C1 segment of cervical spinal cord (tissue), 14 donors: ENCODE results near the gene MATN3.
A peak's percentile ranks its signal among the peaks of the same experiment; 100 is the strongest.

ENCODE experiments used
- DNase-seq, 14 donors: peaks; one replicate each; lab custom pipeline; 2025; lab: John Stamatoyannopoulos, UW

The MATN3 gene

GRCh38 chr2:20001361-20001863, 11.1 kb downstream of the MATN3 start:
- DNase-seq: no peak

- no peak for DNase-seq
These were observed 18.7 kb downstream of the MATN3 start for GRCh38 chr2:19993731-19994130.

GRCh38 chr2:19991895-19992294, 20.6 kb downstream of the MATN3 start:
- no peak for DNase-seq

- DNase-seq: no peak
These were observed 22.1 kb downstream of the MATN3 start for GRCh38 chr2:19990416-19990728.

GRCh38 chr2:19989667-19990415, 22.6 kb downstream of the MATN3 start, which contains the start of gene WDR35:
WDR35 (minus strand) TSS chr2:19990105; CDS start chr2:19990015, 90 bp downstream.
- DNase-seq: peak in 13 of 14 donors; percentile 63 to 93 (median 81)

GRCh38 chr2:19989342-19989666, 23.2 kb downstream of the MATN3 start:
- peak in 1 of 14 donors; percentile 29 for DNase-seq

GRCh38 chr2:19988600-19988999, 23.9 kb downstream of the MATN3 start:
- DNase-seq: no peak

GRCh38 chr2:19987936-19988335, 24.5 kb downstream of the MATN3 start:
- DNase-seq: no peak

GRCh38 chr2:19982268-19982667, 30.2 kb downstream of the MATN3 start:
- DNase-seq: no peak

GRCh38 chr2:19979932-19980331, 32.5 kb downstream of the MATN3 start:
- DNase-seq: no peak

GRCh38 chr2:19973466-19973865, 39.0 kb downstream of the MATN3 start:
- DNase-seq: no peak

GRCh38 chr2:19971691-19972090, 40.8 kb downstream of the MATN3 start:
- no peak for DNase-seq

- no peak for DNase-seq
These were observed 49.1 kb downstream of the MATN3 start for GRCh38 chr2:19963386-19963785.

GRCh38 chr2:19955544-19956422, 56.7 kb downstream of the MATN3 start:
- peak in 7 of 14 donors; percentile 1 to 31 (median 4) for DNase-seq

GRCh38 chr2:19949071-19949470, 63.4 kb downstream of the MATN3 start:
- no peak for DNase-seq

- DNase-seq: no peak
These were observed 65.1 kb downstream of the MATN3 start for GRCh38 chr2:19947184-19947940.

GRCh38 chr2:19944205-19944845, 68.1 kb downstream of the MATN3 start:
- no peak for DNase-seq

GRCh38 chr2:19943189-19943588, 69.3 kb downstream of the MATN3 start:
- no peak for DNase-seq

GRCh38 chr2:19942199-19942598, 70.3 kb downstream of the MATN3 start:
- DNase-seq: no peak
